Natural killer cell (primary cell): ENCODE results near the gene HNRNPA1L2. TPM values are rescaled to one million over a fixed set of nuclear protein-coding genes. Genes with fewer than 3 reads are reported as not detected.
"Not testable (repeated sequence)": the region's sequence is repeated elsewhere in the genome, so short reads cannot be mapped to it uniquely, and the experiment has no call there.

Experiments used
- ATAC-seq, 3 donors: fragments of 150-1000 bp in 2 of 3; fragments of 200-7000 bp in 1 of 3; cut with Tn5 transposase; 1 replicate in 1 of 3; 2 replicates in 2 of 3; pipeline ENCODE4 v1.10.0; 2021; ENCODE audit warnings: mild to moderate bottlenecking in 2 of 3, moderate library complexity in 2 of 3
- DNase-seq, 2 donors: peaks; one replicate each; pipeline versions ENCODE4 v3.0.0 to v3.0.0-alpha.2; 2013 to 2021; ENCODE audit warnings: mixed read lengths in 1 of 2
- H3K27ac ChIP-seq: one replicate; pipeline ENCODE4 v1.5.1; 2013; ENCODE audit warnings: mild to moderate bottlenecking, low read length
- H3K27me3 ChIP-seq: one replicate; pipeline ENCODE4 v1.6.1; 2013; ENCODE audit warnings: low read length; ENCODE audit not compliant: control insufficient read depth, insufficient read depth
- H3K36me3 ChIP-seq: one replicate; pipeline ENCODE4 v1.6.1; 2013; ENCODE audit warnings: low read length; ENCODE audit not compliant: control insufficient read depth, insufficient read depth
- H3K4me1 ChIP-seq: one replicate; pipeline ENCODE4 v1.6.1; 2013; ENCODE audit warnings: low read length; ENCODE audit not compliant: control insufficient read depth, insufficient read depth
- H3K4me3 ChIP-seq: one replicate; pipeline ENCODE4 v1.5.1; 2013; ENCODE audit warnings: low read length
- H3K9me3 ChIP-seq: one replicate; pipeline ENCODE4 v1.6.1; 2013; ENCODE audit warnings: low read length; ENCODE audit not compliant: control insufficient read depth, insufficient read depth
- H3K27ac Mint-ChIP-seq, 2 donors: one replicate each; pipeline ENCODE4 v1.8.0; 2022; ENCODE audit warnings: mild to moderate bottlenecking in 2 of 2, mixed read lengths in 2 of 2, moderate library complexity in 1 of 2
- H3K27me3 Mint-ChIP-seq, 2 donors: one replicate each; pipeline ENCODE4 v1.8.0; 2022; ENCODE audit warnings: low read depth in 2 of 2, mixed read lengths in 2 of 2
- H3K36me3 Mint-ChIP-seq: one replicate; pipeline ENCODE4 v1.8.0; 2022; ENCODE audit warnings: mixed read lengths
- H3K4me1 Mint-ChIP-seq, 2 donors: one replicate each; pipeline ENCODE4 v1.8.0; 2022; ENCODE audit warnings: mixed read lengths in 2 of 2
- H3K4me3 Mint-ChIP-seq: one replicate; pipeline ENCODE4 v1.8.0; 2022; ENCODE audit warnings: mild to moderate bottlenecking, moderate library complexity, mixed read lengths
- H3K9me3 Mint-ChIP-seq, 2 donors: one replicate each; pipeline ENCODE4 v1.8.0; 2022; ENCODE audit warnings: mixed read lengths in 2 of 2
- CTCF ChIP-seq: fragments of 200-600 bp; IDR thresholded peaks from one replicate; pipeline ENCODE4 v1.8.0; 2022; ENCODE audit warnings: antibody characterized with exemption
- WGBS: methylation state at CpG from one replicate; pipeline ENCODE4 v1.1.7; 2013; ENCODE audit warnings: missing lambda C conversion rate; ENCODE audit not compliant: insufficient coverage; 5-methylcytosine and 5-hydroxymethylcytosine counted together
- intact Hi-C: fragments of 100-400 bp; cut with micrococcal nuclease; formaldehyde crosslinking; loops from one replicate; pipeline ENCODE4 v1.14.2; 2022
- total RNA-seq, 4 donors: library from RNA; stranded (reverse); fragments of 120-200 nt in 1 of 4; gene quantifications; one replicate each; pipeline versions ENCODE4 v1.2.3 to v1.2.4, GENCODE V29; 2013 to 2022

Gene HNRNPA1L2
- total RNA-seq, 3 donors from 2014 or later (not counting 1 experiment from before 2014, with no cell fraction given), result 11.9 to 16.2 (median 15.4) TPM

- not testable (repeated sequence) for H3K4me3 ChIP-seq, ATAC-seq
- no CpG with 5 or more reads among the region's 1 CpG for WGBS
Measured at GRCh38 chr13:52606795-52607194, 35.4 kb upstream of the HNRNPA1L2 start.

GRCh38 chr13:52608184-52608583 is 34.0 kb upstream of the HNRNPA1L2 start:
- H3K4me3 Mint-ChIP-seq, H3K9me3 ChIP-seq, ATAC-seq, H3K27me3 Mint-ChIP-seq, DNase-seq, H3K27ac Mint-ChIP-seq, H3K9me3 Mint-ChIP-seq, H3K27me3 ChIP-seq, H3K27ac ChIP-seq, H3K36me3 ChIP-seq, H3K36me3 Mint-ChIP-seq, H3K4me3 ChIP-seq, H3K4me1 Mint-ChIP-seq, H3K4me1 ChIP-seq: not testable (repeated sequence)
- intact Hi-C loops, result loop anchor here (2.0 kb wide), 3 partner anchors 203 to 543 kb away; no protein-coding TSS in a partner anchor
- 44% methylated on average over 8 of the region's 8 CpGs for WGBS

More at GRCh38 chr13:52606795-52607194, 35.4 kb upstream of the HNRNPA1L2 start:
- intact Hi-C loops, H3K4me1 ChIP-seq, H3K36me3 ChIP-seq, H3K36me3 Mint-ChIP-seq, H3K9me3 ChIP-seq, H3K27ac Mint-ChIP-seq, H3K27me3 ChIP-seq, H3K9me3 Mint-ChIP-seq, DNase-seq, H3K27ac ChIP-seq, H3K27me3 Mint-ChIP-seq, H3K4me3 Mint-ChIP-seq: not testable (repeated sequence)
- peaks cover 7 to 11% of the 10 kb centered on the region in 2 donors for H3K4me1 Mint-ChIP-seq

GRCh38 chr13:52609013-52609606 is 33.1 kb upstream of the HNRNPA1L2 start:
- 71% methylated on average over 10 of the region's 10 CpGs for WGBS
- not testable (repeated sequence) for H3K36me3 ChIP-seq
- ATAC-seq, result peak; percentile 76 to 87 (median 77)

GRCh38 chr13:52610158-52610557 is 32.1 kb upstream of the HNRNPA1L2 start:
- intact Hi-C loops, H3K27me3 ChIP-seq, H3K27ac ChIP-seq, H3K9me3 Mint-ChIP-seq, H3K4me3 ChIP-seq, H3K4me3 Mint-ChIP-seq, H3K4me1 ChIP-seq, H3K4me1 Mint-ChIP-seq, H3K36me3 Mint-ChIP-seq, H3K27ac Mint-ChIP-seq, ATAC-seq, H3K36me3 ChIP-seq, DNase-seq, H3K9me3 ChIP-seq: not testable (repeated sequence)
- H3K27me3 Mint-ChIP-seq, result peaks cover 9 to 12% of the 10 kb centered on the region in 2 donors
- WGBS, result 100% methylated on average over 4 of the region's 5 CpGs

More at GRCh38 chr13:52609013-52609606, 33.1 kb upstream of the HNRNPA1L2 start:
- peaks cover 9 to 12% of the 10 kb centered on the region in 2 donors for H3K27me3 Mint-ChIP-seq
- H3K27me3 ChIP-seq, H3K4me3 Mint-ChIP-seq, H3K36me3 Mint-ChIP-seq, H3K4me3 ChIP-seq, H3K27ac Mint-ChIP-seq, H3K27ac ChIP-seq, H3K9me3 Mint-ChIP-seq, H3K9me3 ChIP-seq, H3K4me1 Mint-ChIP-seq, H3K4me1 ChIP-seq: not testable (repeated sequence)
- TF ChIP-seq CTCF, result peak; percentile 47
- DNase-seq, result peak in 1 of 2 donors; percentile 67
- intact Hi-C loops, result loop anchor here (2.0 kb wide), 3 partner anchors 202 to 542 kb away; no protein-coding TSS in a partner anchor

- intact Hi-C loops, result loop anchor here (5.0 kb wide), 1 partner anchor 37 kb away; the partner anchor contains the start of gene SUGT1
- Mint-ChIP-seq H3K4me1 (peaks cover 15 to 20% of the 10 kb centered on the region in 2 donors), H3K36me3 (no peaks in the 10 kb centered on the region), H3K27ac (peak overlapping the region; percentile 8 to 11), H3K9me3 (no peaks in the 10 kb centered on the region), H3K27me3 (peaks cover 5 to 9% of the 10 kb centered on the region in 2 donors), H3K4me3 (peak overlapping the region; percentile 83)
- H3K4me1 ChIP-seq, result peaks cover 12% of the 10 kb centered on the region
- no peak for TF ChIP-seq CTCF
- no peak overlapping the region for H3K4me3 ChIP-seq
- no peak for ATAC-seq
- H3K27me3 ChIP-seq, result no peaks in the 10 kb centered on the region
- WGBS, result 100% methylated on average over 2 of the region's 4 CpGs
- H3K9me3 ChIP-seq, result no peaks in the 10 kb centered on the region
- DNase-seq, result no peak
- H3K36me3 ChIP-seq, result no peaks in the 10 kb centered on the region
- H3K27ac ChIP-seq, result no peak overlapping the region
Measured at GRCh38 chr13:52615134-52615801, 27.0 kb upstream of the HNRNPA1L2 start.
